Heart left ventricle (tissue), 13 donors: ENCODE results near the gene TESMIN.

Experiments used
- POLR2A ChIP-seq, 2 donors: fragments of 450-650 bp; IDR thresholded peaks; one replicate each; pipeline ENCODE4 v1.6.1; 2017; ENCODE audit warnings: antibody characterized with exemption in 2 of 2, mild to moderate bottlenecking in 2 of 2, moderate library complexity in 2 of 2
- TF ChIP-seq, protein P1 (sequence below), 12 donors: fragments of 200-600 bp; sonication (generic) in 4 of 12; IDR thresholded peaks; one replicate each; pipeline versions ENCODE4 v1.5.0 to v1.8.0; 2018 to 2022; ENCODE audit warnings: antibody characterized with exemption in 12 of 12, mild to moderate bottlenecking in 5 of 12
- donor health status: ischemic (EF 13 %, LVEDD 7.1; RV severe dilation, severe dysfunction).
- donor health status: DM: no; HTN: yes; CAD: no.
- donor health status: DM: no; HTN: no; CAD: no.
- donor health status: ischemic (EF 25% LVEDD 6.9; RV normal size, moderate dysfunction).
- donor health status: ischemic (EF 25% LVEDD 5.7; RV mildly dilated, moderate dysfunction).
- donor health status: ischemic (EF 35%, LVEDD 5.7; RV mildly dilated, moderate dysfunction).
- donor health status: nonischemic (EF 11% LVEDD 7.7; RV severe dilation, severe dysfunction).
- donor health status: DM: yes; HTN: yes; CAD: no.
- donor health status: PGD.
- donor health status: ischemic (EF 29% LVEDD 5.4; RV normal size, mild dysfunction).
- donor health status: nonischemic (EF 23%, LVEDD 6.1; RV moderate dilation, normal function).

DNA sequence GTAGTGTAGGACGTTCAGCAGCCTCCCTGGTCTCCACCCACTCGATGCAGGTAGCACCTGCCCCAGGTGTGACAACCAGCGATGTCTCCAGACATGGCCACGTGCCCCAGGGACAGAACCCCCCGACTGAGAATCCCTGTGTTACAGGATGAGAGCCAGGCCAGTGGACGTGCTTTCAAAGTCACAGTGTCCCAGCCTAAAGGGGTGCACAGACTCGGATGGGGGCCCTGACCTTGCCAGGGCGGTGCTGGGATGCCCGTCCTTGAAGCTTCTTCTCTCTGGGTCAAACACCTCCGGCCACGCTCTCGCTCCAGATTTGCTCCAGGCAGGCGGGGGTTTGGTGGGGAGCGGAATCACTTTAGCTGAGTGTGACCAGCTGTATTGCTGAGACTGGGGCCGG, 90.3 kb downstream of the TESMIN start:
- TF ChIP-seq, protein P1, sequence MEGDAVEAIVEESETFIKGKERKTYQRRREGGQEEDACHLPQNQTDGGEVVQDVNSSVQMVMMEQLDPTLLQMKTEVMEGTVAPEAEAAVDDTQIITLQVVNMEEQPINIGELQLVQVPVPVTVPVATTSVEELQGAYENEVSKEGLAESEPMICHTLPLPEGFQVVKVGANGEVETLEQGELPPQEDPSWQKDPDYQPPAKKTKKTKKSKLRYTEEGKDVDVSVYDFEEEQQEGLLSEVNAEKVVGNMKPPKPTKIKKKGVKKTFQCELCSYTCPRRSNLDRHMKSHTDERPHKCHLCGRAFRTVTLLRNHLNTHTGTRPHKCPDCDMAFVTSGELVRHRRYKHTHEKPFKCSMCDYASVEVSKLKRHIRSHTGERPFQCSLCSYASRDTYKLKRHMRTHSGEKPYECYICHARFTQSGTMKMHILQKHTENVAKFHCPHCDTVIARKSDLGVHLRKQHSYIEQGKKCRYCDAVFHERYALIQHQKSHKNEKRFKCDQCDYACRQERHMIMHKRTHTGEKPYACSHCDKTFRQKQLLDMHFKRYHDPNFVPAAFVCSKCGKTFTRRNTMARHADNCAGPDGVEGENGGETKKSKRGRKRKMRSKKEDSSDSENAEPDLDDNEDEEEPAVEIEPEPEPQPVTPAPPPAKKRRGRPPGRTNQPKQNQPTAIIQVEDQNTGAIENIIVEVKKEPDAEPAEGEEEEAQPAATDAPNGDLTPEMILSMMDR (IDR thresholded peaks at IDR 0.05), result no peak
- TF ChIP-seq POLR2A (IDR thresholded peaks at IDR 0.05), result no peak
